Measurements from ENCODE around the gene COMT.

The COMT gene

GRCh38 chr22:19997561-19998231, 56.1 kb downstream of the COMT start:
- DNase-seq = no peak

- DNase-seq = no peak
Measured at GRCh38 chr22:19998232-19998951, 56.8 kb downstream of the COMT start.

- no peak for DNase-seq
Measured at GRCh38 chr22:19998991-19999820, 57.6 kb downstream of the COMT start.

GRCh38 chr22:20000246-20001081, 58.9 kb downstream of the COMT start:
- DNase-seq = no peak

GRCh38 chr22:20001082-20001638, 59.6 kb downstream of the COMT start:
- no peak for DNase-seq

- no peak for DNase-seq
Measured at GRCh38 chr22:20002128-20002527, 60.6 kb downstream of the COMT start.

GRCh38 chr22:20002636-20003035, 61.1 kb downstream of the COMT start:
- DNase-seq = no peak

GRCh38 chr22:20003304-20003703, 61.7 kb downstream of the COMT start:
- DNase-seq = no peak

- DNase-seq = no peak
Measured at GRCh38 chr22:20004464-20004863, 62.9 kb downstream of the COMT start.

- no peak for DNase-seq
Measured at GRCh38 chr22:20008221-20008995, 66.8 kb downstream of the COMT start.

GRCh38 chr22:20009018-20009491, 67.5 kb downstream of the COMT start:
- no peak for DNase-seq

- DNase-seq = no peak
Measured at GRCh38 chr22:20009582-20010306, 68.2 kb downstream of the COMT start.

- DNase-seq = no peak
Measured at GRCh38 chr22:20010307-20011122, 68.9 kb downstream of the COMT start.

GRCh38 chr22:20011123-20011992, 69.8 kb downstream of the COMT start:
- DNase-seq = no peak

- no peak for DNase-seq
Measured at GRCh38 chr22:20011993-20012740, 70.6 kb downstream of the COMT start.

- no peak for DNase-seq
Measured at GRCh38 chr22:20012741-20013331, 71.3 kb downstream of the COMT start.

- peak; percentile 21 for DNase-seq
Measured at GRCh38 chr22:20013382-20013871, 71.9 kb downstream of the COMT start.

Data from CD4-positive, alpha-beta T cell treated with Interleukin-12 subunit alpha and Interleukin-12 subunit beta, for 1 hour (primary cell).